Hematopoietic multipotent progenitor cell (in vitro differentiated cells): ENCODE results near the gene UBC. TPM values are rescaled to one million over a fixed set of nuclear protein-coding genes. Genes with fewer than 3 reads are reported as not detected.
"Not testable (repeated sequence)": the region's sequence is repeated elsewhere in the genome, so short reads cannot be mapped to it uniquely, and the experiment has no call there.

Experiments used
- DNase-seq, 3 donors: peaks; one replicate each; pipeline ENCODE4 v3.0.0-alpha.2; 2011 to 2015; ENCODE audit warnings: low read depth in 2 of 3, low spot score in 2 of 3
- total RNA-seq: library from RNA; depleted of rRNA; stranded (reverse); fragments of >200 nt; gene quantifications from one replicate; pipeline ENCODE4 v1.2.3, GENCODE V29; 2012

The UBC gene
- total RNA-seq, 1 donor, result 932 TPM

GRCh38 chr12:124938108-124938507 lies 23.7 kb upstream of the UBC start:
- no peak for DNase-seq

DNA sequence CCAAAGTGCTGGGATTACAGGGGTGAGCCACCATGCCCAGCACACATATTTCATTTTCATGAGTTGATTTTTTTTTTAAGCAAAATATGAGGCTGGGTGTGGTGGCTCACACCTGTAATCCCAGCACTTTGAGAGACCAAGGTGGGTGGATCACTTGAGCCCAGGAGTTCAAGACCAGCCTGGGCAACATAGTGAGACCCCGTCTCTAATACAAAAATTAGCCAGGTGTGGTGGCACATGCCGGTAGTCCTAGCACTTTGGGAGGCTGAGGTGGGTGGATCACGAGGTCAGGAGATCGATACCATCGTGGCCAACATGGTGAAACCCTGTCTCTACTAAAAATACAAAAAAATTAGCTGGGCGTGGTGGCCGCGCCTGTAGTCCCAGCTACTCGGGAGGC lies 17.1 kb upstream of the UBC start:
- DNase-seq, result not testable (repeated sequence)

DNA sequence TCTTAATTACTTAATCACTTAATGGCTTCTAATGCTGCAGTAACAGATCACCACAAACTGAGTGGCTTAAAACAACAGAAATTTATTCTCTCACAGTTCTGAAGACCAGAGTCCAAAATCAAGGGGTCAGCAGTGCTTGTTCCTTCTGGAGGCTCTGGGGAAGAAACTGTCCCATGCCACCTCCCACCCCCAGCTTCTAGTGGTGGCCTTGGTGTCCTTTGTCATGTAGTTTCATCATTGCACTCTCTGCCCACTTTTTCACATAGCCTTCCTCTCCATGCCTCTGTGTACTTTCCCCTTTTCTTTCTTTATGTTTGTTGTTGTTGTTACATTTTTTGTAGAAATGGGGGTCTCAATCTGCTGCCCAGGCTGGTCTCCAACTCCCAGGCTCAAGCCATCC lies 16.1 kb upstream of the UBC start:
- DNase-seq, result no peak

- DNase-seq, result no peak
Measured at GRCh38 chr12:124929649-124930419, 15.4 kb upstream of the UBC start.

GRCh38 chr12:124928912-124929530 lies 14.6 kb upstream of the UBC start:
- DNase-seq, result no peak

DNA sequence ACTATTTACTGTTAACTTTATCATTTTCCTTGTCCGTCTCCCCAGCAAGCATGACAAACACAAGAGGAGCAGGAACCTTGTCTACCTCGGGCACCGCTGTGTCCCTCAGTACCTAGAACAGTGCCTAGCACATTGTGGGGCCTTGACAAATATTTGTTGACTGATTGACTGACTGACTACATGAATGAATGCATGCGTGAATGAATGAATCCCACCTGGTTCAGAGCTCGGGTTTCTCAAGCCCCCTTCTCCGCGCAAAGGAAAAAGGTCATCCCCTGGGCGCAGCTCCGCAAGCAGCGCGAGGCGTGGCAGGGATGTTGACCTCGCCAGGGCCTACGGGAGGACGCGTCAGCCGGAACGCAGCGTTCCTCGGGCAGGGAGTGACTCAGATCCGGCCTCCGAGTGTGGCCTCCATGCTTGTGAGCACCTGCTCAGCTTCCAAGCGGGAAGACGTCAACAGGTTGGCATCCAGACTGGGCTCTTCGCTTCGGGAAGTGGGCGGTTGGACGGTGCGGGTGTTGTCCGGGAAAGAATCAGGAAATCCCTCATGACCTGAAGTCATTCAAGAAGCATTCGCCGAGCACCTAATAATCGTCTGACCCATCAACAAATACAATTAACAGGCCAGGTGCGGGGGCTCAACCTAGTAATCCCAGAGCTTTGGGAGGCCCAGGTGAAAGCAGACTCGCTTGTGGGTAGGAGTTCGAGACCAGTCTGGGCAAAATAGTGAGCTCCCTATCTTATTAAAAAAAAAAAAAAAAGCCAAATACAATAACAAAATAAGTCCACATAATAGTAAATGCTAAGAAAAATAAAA lies 13.9 kb upstream of the UBC start:
- DNase-seq, result peak in 1 of 3 donors; percentile 46

GRCh38 chr12:124927201-124928094 lies 13.0 kb upstream of the UBC start:
- peak; percentile 82 to 96 (median 87) for DNase-seq

- not testable (repeated sequence) for DNase-seq
Measured at GRCh38 chr12:124925782-124926181, 11.3 kb upstream of the UBC start.

DNA sequence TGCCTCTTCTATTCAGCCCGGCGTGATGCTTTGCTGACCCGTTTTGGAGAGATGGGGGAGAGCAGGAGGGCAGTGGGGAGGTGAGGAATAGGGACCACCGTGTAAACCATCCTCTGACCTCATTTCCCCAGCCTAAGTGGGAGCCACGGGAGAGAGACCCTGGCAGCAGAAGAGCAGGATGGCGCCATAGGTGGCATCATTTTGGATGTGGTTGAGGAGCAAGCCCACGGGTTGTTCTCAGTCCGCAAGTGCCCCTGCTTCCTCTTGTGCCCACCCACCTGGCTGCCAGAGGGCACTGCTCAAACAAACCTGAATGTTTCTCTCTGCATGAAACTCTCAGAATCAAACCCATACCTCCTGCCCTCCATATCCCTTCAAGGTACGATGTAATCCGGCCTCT lies 10.7 kb upstream of the UBC start:
- DNase-seq, result no peak

GRCh38 chr12:124923905-124924734 lies 9.7 kb upstream of the UBC start:
- DNase-seq, result no peak

DNA sequence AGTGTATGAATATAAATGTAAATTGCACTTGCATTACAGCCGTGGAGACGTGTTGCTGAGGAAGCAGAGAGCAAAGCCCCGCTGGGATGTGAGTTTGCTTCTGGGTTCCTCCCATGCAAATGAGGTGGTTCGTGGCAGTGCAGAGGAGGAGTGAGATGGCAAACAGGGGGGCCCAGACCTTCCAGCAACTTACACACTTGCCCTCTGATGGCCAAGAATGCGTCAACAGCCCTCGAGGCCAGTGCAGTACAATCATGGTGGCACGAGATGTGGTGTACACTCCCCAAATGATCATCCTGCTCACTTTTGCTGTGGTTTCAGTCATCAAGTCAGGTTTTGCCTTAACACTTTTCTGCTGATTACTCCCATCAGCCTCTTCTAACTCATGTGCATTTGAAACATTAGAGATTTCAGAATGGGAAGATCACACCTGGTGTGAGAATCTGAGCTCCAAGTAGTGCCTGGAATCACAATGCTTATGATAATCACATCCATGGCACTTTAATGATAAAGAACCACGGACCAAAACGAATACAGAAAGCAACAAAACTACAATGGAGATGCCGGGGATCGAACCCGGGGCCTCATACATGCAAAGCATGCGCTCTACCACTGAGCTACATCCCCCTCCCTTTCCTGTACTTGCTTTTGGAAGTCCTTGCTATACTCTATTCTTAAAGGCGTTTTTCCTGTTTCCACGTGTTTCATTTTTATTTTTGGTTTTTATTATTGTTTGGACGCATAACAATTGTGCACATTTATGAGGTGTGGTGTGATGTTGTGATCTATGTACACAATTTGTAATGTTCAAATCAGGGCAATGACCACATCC lies 7.0 kb upstream of the UBC start:
- DNase-seq, result peak in 2 of 3 donors; percentile 85 to 88

DNA sequence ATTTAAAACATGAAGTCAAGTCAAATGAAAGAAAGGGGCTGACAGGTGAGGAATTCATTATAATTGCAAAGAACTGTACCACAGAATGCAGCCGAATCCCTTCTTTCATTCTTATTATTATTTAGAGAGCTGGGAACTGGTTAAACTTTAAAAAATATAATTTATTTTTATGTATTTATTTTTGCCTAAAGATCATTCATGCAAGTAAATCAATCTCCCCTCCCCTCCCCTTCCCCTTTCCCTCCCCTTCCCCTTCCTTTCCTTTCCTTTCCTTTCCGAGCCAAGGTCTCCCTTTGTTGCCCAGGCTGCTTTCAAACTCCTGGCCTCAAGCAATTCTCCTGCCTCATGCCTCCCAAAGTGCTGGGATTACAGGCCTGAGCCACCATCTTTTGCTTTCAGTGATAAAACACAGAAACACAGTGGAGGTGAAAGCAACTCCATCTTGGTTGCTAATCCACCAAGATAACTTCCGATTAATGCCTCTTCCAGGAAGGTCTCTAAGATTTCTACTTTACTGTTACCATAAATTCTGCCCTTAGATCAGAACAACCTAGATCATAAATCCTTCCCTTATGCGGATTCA lies 6.0 kb upstream of the UBC start:
- no peak for DNase-seq

DNA sequence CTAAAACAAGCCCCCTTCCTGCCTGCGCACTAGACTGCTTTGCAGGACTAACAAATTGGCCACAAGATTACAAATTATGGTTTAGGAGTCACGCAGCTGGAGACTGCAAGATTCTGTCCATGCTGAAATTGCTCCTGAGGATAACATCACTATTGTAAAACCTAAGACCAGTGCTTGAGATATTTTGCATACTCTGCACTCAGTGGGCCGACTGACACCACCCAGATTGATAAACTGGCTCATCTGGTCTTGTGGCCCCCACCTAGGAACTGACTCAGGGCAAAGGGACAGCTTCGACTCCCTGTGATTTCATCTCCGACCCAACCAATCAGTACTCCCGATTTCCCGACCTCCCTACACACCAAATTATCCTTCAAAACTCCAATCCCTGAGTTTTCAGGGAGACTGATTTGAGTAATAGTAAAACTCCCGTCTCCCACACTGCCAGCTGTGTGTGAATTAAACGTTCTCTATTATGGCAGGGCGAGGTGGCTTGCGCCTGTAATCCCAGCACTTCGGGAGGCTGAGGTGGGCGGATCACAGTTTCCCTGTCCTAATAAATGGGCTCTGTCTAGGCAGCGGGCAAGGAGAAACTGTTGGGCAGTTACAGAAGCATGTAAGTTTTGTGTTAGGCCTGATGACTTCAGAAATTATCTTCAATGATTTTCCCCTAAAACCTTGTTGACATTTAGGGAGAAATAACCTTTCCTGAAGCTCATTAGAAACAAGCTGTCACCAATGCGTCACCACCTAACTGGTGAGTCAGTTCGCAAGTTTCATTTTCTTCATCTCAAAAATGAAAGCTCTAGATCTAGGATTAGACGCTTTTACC lies 5.3 kb upstream of the UBC start:
- peak in 2 of 3 donors; percentile 33 to 46 for DNase-seq

- DNase-seq, result not testable (repeated sequence)
Measured at GRCh38 chr12:124918622-124918988, 4.2 kb upstream of the UBC start.

DNA sequence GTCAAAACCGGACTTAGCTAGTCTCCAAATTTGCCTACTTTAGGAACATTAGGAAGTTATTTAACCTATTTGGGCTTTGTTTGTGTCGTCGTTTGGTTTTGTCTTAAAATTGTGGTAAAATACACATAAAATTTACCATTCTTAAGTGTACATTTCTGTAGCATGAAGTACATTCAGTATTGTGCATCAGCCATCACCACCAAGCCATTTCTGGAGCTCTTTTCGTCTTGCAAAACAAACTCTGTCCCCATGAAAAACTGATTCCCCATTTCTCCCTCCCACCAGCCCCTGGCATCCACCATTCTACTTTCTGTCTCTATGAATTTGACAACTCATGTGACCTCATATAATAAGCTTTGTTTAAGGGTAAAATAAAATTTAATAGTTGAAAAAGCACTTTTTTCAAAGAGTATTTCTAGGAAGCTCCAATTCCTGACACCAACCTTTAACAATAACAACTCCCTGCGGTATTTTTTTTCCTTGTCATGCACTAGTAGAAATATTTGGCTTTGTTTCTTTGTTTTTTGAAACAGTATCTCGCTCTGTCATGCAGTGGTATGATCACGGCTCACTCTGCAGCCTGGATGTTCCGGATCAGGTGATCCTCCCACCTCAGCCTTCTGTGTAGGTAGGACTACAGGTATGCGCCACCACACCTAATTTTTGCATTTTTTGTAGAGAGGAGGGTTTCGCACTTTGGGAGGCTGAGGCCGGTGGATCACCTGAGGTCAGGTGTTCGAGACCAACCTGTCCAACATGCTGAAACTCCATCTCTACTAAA lies 3.6 kb upstream of the UBC start:
- no peak for DNase-seq

- peak; percentile 72 to 99 (median 98) for DNase-seq
Measured at GRCh38 chr12:124917135-124917840, 2.8 kb upstream of the UBC start.
